ENCODE results near the gene SOX2. TPM values are rescaled to one million over a fixed set of nuclear protein-coding genes. Genes with fewer than 3 reads are reported as not detected.

The SOX2 gene
- total and polyA plus RNA-seq, 12 donors, result 0.10 to 0.88 (median 0.13) TPM; not detected in 3

DNA sequence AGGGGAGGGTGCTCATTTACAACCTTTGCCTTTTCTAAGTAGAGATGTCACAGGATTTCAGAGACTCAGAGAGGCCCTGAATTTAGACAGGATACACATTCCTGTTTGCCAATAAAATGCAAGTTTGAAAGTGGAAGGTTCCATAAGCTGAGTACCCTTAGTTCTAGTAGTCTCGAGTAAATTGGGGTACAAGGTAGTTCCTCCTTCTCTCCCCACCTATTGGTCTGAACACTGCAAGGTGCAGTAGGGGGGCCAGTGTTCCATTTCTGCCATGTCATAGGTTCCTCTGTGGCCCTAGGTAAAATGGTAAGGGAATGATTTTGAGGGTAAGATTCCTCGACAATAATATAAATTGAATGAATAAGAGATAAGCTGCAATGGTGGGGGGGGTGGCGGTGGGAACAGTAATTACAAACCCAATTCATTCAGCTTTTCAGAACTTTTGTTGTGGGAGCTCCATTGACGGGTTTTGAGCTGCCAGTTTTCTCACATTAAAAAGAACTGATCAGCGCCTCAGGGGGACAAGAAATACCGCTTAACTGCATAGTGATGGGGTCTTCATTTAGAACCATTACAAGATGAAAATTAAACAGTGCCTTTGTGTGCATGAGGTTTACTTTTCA is 5.9 kb downstream of the SOX2 start:
- Histone ChIP-seq H3K9me3 (no peaks in the 10 kb centered on the region), H3K27ac (no peak overlapping the region), H3K27me3 (peaks cover 37 to 100% (median 100%) of the 10 kb centered on the region in 7 donors), H3K4me1 (peaks cover 0 to 10% (median 4%) of the 10 kb centered on the region in 9 donors), H3K36me3 (no peaks in the 10 kb centered on the region), H3K4me3 (no peak overlapping the region)
- DNase-seq, result no peak
- no peak for TF ChIP-seq CTCF (IDR thresholded peaks at IDR 0.05)
- intact Hi-C loops (cut with DNase I), result loop anchor here in 3 of 10 donors (10.0 kb wide), 1 partner anchor 537 kb away; no protein-coding TSS in a partner anchor
- WGBS, 2 donors, result 17 to 21% methylated on average over 6 of the region's 6 CpGs
- no peak for ATAC-seq

- Histone ChIP-seq H3K9me3 (no peaks in the 10 kb centered on the region), H3K4me1 (peaks cover 0 to 4% (median 0%) of the 10 kb centered on the region in 9 donors), H3K36me3 (no peaks in the 10 kb centered on the region), H3K4me3 (no peak overlapping the region), H3K27me3 (peaks cover 36 to 100% (median 100%) of the 10 kb centered on the region in 7 donors), H3K27ac (no peak overlapping the region)
- intact Hi-C loops (cut with DNase I), result loop anchor here in 3 of 10 donors (10.0 kb wide), 1 partner anchor 536 kb away; no protein-coding TSS in a partner anchor
- WGBS, 2 donors, result 28% methylated on average over 3 of the region's 3 CpGs
- no peak for TF ChIP-seq CTCF (IDR thresholded peaks at IDR 0.05)
- ATAC-seq, result no peak
- no peak for DNase-seq
These were observed 6.6 kb downstream of the SOX2 start for GRCh38 chr3:181718369-181718768.

DNA sequence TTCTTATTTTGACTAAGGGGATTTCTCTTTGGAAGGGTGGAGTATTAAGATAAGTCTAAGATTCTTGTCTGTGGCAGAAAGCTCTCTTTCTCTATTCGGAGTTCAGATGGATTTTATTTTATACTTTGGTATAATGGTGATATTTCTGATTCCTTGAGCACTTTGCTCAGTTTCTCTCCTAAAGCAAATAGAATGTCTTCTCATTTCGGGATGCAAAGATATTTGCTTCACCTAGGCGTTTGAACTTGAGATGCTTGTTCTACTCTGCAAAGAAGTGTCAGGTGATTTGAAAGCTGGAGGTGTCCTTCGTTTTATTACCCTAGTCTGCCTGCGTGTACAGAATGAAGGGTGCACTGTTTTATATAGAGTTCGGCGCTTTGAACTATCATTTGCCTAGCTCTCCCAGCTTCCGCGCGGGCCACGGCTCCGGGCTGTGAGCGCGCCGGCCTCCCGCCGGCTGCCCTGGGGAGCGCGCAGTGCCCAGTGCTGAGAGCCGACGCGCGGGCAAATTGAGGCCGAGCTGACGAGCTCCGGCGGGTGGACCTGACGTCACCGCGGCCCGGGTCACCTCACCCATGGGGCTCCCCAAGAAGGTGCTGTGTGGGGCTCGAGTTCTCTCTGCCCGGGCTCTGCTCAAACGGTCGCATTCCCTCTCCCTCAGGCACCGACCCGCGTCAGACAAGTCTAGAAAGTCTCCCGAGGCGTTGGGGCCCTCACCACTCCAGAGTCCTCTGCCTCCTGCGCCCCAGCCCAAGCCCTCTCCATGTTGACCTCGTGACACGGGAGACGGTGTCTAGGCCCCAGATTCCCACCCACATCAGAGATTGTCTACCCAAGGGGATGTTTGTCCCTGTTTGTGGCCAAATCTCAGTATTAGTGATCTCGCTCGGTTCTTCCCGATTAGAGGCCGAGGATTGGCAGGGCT is 7.5 kb downstream of the SOX2 start:
- TF ChIP-seq CTCF (IDR thresholded peaks at IDR 0.05), result no peak
- DNase-seq, result no peak
- 4 to 6% methylated on average over 48 of the region's 48 CpGs for WGBS, 2 donors
- ATAC-seq, result no peak
- no peak overlapping the region for H3K27ac ChIP-seq
- peaks cover 0 to 7% (median 0%) of the 10 kb centered on the region in 9 donors for H3K4me1 ChIP-seq
- H3K4me3 ChIP-seq, result no peak overlapping the region
- H3K27me3 ChIP-seq, result peaks cover 45 to 100% (median 100%) of the 10 kb centered on the region in 7 donors
- intact Hi-C loops (cut with DNase I), result loop anchor here in 3 of 10 donors (10.0 kb wide), 1 partner anchor 536 kb away; no protein-coding TSS in a partner anchor
- H3K36me3 ChIP-seq, result no peaks in the 10 kb centered on the region
- no peaks in the 10 kb centered on the region for H3K9me3 ChIP-seq

- 6 to 7% methylated on average over 23 of the region's 23 CpGs for WGBS, 2 donors
- H3K27ac ChIP-seq, result no peak overlapping the region
These were observed 8.4 kb downstream of the SOX2 start for GRCh38 chr3:181719991-181720680.

More at GRCh38 chr3:181719991-181720680, 8.4 kb downstream of the SOX2 start:
- ATAC-seq (no peak), DNase-seq (no peak)
- H3K4me1 ChIP-seq, result peaks cover 0 to 10% (median 0%) of the 10 kb centered on the region in 9 donors
- H3K27me3 ChIP-seq, result peaks cover 51 to 100% (median 100%) of the 10 kb centered on the region in 7 donors
- no peaks in the 10 kb centered on the region for H3K36me3 ChIP-seq
- H3K9me3 ChIP-seq, result no peaks in the 10 kb centered on the region
- no peak overlapping the region for H3K4me3 ChIP-seq
- no peak for TF ChIP-seq CTCF (IDR thresholded peaks at IDR 0.05)
- intact Hi-C loops (cut with DNase I), result loop anchor here in 3 of 10 donors (10.0 kb wide), 1 partner anchor 535 kb away; no protein-coding TSS in a partner anchor
